WERI-Rb-1 (cell line): ENCODE measurements around the gene RANBP17.

Experiments
- DNase-seq: peaks from one replicate; pipeline ENCODE4 v3.0.0-alpha.2; 2020
- H3K27ac ChIP-seq: fragments of 250-450 bp; sonication (Bioruptor Pico); 2 replicates; pipeline ENCODE4 v1.5.1; 2020; ENCODE audit warnings: mild to moderate bottlenecking, moderate library complexity
- H3K27me3 ChIP-seq: fragments of 250-450 bp; sonication (Bioruptor Pico); 2 replicates; pipeline ENCODE4 v1.5.1; 2021; ENCODE audit warnings: mild to moderate bottlenecking, low read depth, moderate library complexity; ENCODE audit not compliant: insufficient read depth, severe bottlenecking
- H3K36me3 ChIP-seq: fragments of 250-450 bp; sonication (Bioruptor Pico); 2 replicates; pipeline ENCODE4 v1.5.1; 2020; ENCODE audit warnings: mild to moderate bottlenecking, moderate library complexity
- H3K4me3 ChIP-seq: 2 replicates; pipeline ENCODE4 v1.5.1; 2011; ENCODE audit warnings: low read depth, mild to moderate bottlenecking, control low read depth, low read length
- H3K9me3 ChIP-seq: fragments of 250-450 bp; sonication (Bioruptor Pico); 2 replicates; pipeline ENCODE4 v1.5.1; 2021; ENCODE audit warnings: mild to moderate bottlenecking, moderate library complexity; ENCODE audit not compliant: severe bottlenecking
- TF ChIP-seq, protein P1 (sequence below): IDR thresholded peaks from 2 replicates; pipeline ENCODE4 v1.5.1; 2011; ENCODE audit warnings: low read depth, mild to moderate bottlenecking, control low read depth, inconsistent platforms, low read length

RANBP17 gene

DNA sequence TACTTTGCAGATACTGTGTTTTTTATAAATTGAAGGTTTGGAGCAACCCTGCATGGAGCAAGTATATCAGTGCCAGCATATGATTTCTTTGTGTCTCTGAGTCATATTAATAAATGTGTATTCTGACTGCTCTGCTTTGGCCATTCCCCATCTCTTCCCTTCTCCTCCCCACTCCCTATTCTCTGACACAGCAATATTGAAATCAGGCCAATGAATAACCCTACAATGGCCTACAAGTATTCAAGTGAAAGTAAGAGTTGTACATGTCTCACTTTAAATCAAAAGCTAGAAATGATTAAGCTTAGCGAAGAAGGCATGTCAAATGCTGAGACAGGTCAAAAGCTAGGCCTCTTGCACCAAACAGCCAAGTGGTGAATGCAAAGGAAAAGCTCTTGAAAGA lies 365.0 kb downstream of the RANBP17 start:
- DNase-seq = no peak
- Histone ChIP-seq H3K36me3 (no peaks in the 10 kb centered on the region), H3K9me3 (no peaks in the 10 kb centered on the region)

DNA sequence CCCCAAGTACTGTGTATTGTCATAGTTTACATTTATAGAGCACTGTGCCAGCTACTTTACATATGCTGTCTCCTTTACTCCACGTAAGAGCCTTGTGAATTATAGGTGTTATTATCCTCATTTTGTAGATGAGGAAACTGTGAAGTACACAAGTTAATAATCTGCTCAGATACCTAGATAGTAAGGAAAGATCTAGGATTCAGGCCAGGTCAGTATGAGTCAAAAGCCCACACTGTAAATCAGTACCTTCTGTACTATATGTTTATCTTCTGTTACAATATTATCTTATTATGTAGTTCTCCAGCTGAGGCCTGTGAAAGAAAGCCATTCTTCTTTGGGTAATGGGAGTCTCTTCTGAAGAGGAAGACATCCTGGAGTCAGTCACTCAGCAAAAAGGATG lies 374.8 kb downstream of the RANBP17 start:
- Histone ChIP-seq H3K9me3 (no peaks in the 10 kb centered on the region), H3K4me3 (no peak overlapping the region), H3K36me3 (no peaks in the 10 kb centered on the region), H3K27ac (no peak overlapping the region), H3K27me3 (no peaks in the 10 kb centered on the region)
- DNase-seq = no peak
- TF ChIP-seq, protein P1, sequence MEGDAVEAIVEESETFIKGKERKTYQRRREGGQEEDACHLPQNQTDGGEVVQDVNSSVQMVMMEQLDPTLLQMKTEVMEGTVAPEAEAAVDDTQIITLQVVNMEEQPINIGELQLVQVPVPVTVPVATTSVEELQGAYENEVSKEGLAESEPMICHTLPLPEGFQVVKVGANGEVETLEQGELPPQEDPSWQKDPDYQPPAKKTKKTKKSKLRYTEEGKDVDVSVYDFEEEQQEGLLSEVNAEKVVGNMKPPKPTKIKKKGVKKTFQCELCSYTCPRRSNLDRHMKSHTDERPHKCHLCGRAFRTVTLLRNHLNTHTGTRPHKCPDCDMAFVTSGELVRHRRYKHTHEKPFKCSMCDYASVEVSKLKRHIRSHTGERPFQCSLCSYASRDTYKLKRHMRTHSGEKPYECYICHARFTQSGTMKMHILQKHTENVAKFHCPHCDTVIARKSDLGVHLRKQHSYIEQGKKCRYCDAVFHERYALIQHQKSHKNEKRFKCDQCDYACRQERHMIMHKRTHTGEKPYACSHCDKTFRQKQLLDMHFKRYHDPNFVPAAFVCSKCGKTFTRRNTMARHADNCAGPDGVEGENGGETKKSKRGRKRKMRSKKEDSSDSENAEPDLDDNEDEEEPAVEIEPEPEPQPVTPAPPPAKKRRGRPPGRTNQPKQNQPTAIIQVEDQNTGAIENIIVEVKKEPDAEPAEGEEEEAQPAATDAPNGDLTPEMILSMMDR = no peak

More for the DNA sequence above, 365.0 kb downstream of the RANBP17 start:
- Histone ChIP-seq H3K4me3 (no peak overlapping the region), H3K27me3 (no peaks in the 10 kb centered on the region), H3K27ac (no peak overlapping the region)
- TF ChIP-seq, protein P1 = no peak

DNA sequence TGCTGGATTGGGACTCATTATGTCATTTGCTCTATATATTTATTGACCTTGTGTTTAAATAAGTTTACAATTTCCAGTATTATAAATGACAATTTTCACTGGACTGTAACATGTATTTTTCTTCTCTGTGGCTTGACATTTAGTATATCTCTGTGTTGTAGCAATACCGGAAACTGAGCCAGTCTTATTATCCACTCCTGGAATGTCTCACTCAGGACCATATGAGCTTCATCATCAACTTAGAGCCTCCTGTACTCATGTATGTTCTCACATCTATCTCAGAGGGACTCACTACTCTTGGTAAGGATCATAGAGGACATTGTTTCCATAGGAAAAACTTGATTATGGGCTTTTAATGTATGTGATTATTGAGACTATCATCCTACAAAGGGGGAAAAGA lies 380.7 kb downstream of the RANBP17 start:
- DNase-seq = no peak
- Histone ChIP-seq H3K9me3 (no peaks in the 10 kb centered on the region), H3K27me3 (no peaks in the 10 kb centered on the region), H3K4me3 (no peak overlapping the region), H3K27ac (no peak overlapping the region), H3K36me3 (0 out of 2 replicates have a peak, but pooled peaks cover under 1% of the 10 kb centered on the region)
- TF ChIP-seq, protein P1 = no peak

DNA sequence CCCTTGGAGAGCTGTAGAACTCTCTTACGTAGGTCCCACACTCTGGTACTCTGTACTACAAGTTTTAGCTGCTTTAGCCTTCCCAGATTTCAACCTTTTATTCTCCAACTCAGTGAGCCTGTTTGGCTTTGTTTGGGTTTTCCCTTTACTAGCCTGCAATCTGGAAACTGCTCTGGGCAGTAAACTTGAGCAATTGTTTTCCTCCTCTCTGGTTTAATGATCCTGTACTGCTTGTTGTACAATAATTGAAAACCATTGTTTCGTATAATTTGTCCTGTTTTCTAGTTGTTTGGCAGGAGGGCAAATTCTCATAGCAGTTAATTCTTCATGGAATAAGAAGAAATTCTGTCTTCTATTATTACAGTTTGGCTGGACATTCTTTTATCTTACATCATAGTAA lies 384.4 kb downstream of the RANBP17 start:
- H3K9me3 ChIP-seq = peaks cover 9% of the 10 kb centered on the region
- no peaks in the 10 kb centered on the region for H3K27me3 ChIP-seq
- H3K36me3 ChIP-seq = 0 out of 2 replicates have a peak, but pooled peaks cover 2% of the 10 kb centered on the region
- TF ChIP-seq, protein P1 = no peak
- no peak overlapping the region for H3K4me3 ChIP-seq
- no peak overlapping the region for H3K27ac ChIP-seq
- DNase-seq = no peak

DNA sequence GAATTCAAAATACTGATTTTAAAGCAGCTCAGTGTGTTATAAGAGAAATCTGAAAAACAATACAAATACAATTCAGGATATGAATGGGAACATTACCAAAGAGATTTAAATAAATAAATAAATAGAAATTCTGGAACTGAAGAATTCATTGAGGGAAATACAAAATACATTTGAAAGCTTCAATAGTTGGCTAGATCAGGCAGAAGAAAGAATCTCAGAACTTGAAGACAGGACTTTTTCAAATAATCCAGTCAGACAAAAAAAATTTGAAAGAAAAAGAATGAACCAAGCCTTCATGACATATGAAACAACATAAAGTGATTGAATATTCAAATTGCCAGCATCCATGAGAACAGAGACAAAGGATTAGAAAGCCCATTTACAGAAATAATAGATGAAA lies 387.6 kb downstream of the RANBP17 start:
- TF ChIP-seq, protein P1 = no peak
- H3K27me3 ChIP-seq = no peaks in the 10 kb centered on the region

DNA sequence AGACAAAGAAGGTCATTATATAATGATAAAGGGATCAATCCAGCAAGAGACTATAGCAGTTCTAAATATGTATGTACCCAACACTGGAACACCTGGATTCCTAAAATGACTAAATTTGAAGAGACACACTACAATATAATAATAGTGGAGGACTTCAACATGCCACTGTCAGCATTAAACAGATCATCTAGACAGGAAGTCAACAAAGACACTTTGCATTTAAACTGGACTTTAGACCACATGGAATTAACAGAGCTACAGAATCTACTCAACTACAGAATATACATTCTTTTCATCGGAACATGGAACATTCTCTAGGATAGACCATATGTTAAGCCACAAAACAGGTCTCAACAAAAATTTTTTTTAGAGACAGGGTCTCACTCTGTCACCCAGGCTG lies 388.9 kb downstream of the RANBP17 start:
- no peak overlapping the region for H3K27ac ChIP-seq
- H3K27me3 ChIP-seq = no peaks in the 10 kb centered on the region
- DNase-seq = no peak
- no peak overlapping the region for H3K4me3 ChIP-seq
- peaks cover 9% of the 10 kb centered on the region for H3K9me3 ChIP-seq
- TF ChIP-seq, protein P1 = no peak
- 0 out of 2 replicates have a peak, but pooled peaks cover 2% of the 10 kb centered on the region for H3K36me3 ChIP-seq

More for the DNA sequence above, 387.6 kb downstream of the RANBP17 start:
- DNase-seq = no peak
- H3K4me3 ChIP-seq = no peak overlapping the region
- H3K36me3 ChIP-seq = 0 out of 2 replicates have a peak, but pooled peaks cover 2% of the 10 kb centered on the region
- no peak overlapping the region for H3K27ac ChIP-seq
- peaks cover 9% of the 10 kb centered on the region for H3K9me3 ChIP-seq
